Naive thymus-derived CD8-positive, alpha-beta T cell (primary cell): ENCODE measurements around the gene ANKZF1. TPM values are rescaled to one million over a fixed set of nuclear protein-coding genes. Genes with fewer than 3 reads are reported as not detected.

ENCODE experiments used
- polyA plus RNA-seq, 3 donors: library from polyadenylated mRNA; unstranded; fragments of 300-500 nt; fragmentation: Illumina TruSeq; gene quantifications; one replicate each; pipeline ENCODE4 v1.2.3, GENCODE V29; 2021
- total RNA-seq, 8 experiments: library from RNA in 2 of 8; stranded (reverse) in 2 of 8; gene quantifications; one replicate each; pipeline ENCODE4 v1.2.3 and lab custom pipeline; 2021 to 2026

ANKZF1 gene
- total and polyA plus RNA-seq, 5 experiments from 2014 or later, result 23.8 to 278 (median 46.2) TPM

Other genes with a start within 250 kb of the ANKZF1 start
- not detected for gene FEV, start 244.6 kb upstream of the ANKZF1 start, total RNA-seq
- not detected for gene FEV, start 244.6 kb upstream of the ANKZF1 start, polyA plus RNA-seq
- not detected for gene CRYBA2, start 236.4 kb upstream of the ANKZF1 start, total RNA-seq
- not detected for gene CRYBA2, start 236.4 kb upstream of the ANKZF1 start, polyA plus RNA-seq
- not detected for gene CFAP65, start 188.3 kb upstream of the ANKZF1 start, total RNA-seq
- gene CFAP65, start 188.3 kb upstream of the ANKZF1 start, polyA plus RNA-seq, result under 1 TPM in 1 of 3 donors, not detected in 2; 0.23 TPM
- gene IHH, start 168.9 kb upstream of the ANKZF1 start, total RNA-seq, result not detected
- not detected for gene IHH, start 168.9 kb upstream of the ANKZF1 start, polyA plus RNA-seq
- 10 to 100 TPM; 17.0 to 20.1 TPM for gene NHEJ1, start 69.0 kb upstream of the ANKZF1 start, total RNA-seq
- gene NHEJ1, start 69.0 kb upstream of the ANKZF1 start, polyA plus RNA-seq, result 10 to 100 TPM; 16.6 to 29.1 (median 23.0) TPM
- 1 to 10 TPM; 2.7 to 3.3 TPM for gene SLC23A3, start 59.8 kb upstream of the ANKZF1 start, total RNA-seq
- not detected for gene SLC23A3, start 59.8 kb upstream of the ANKZF1 start, polyA plus RNA-seq
- 10 to 100 TPM; 59.1 to 64.1 TPM for gene CNPPD1, start 52.9 kb upstream of the ANKZF1 start, total RNA-seq
- 10 to 100 TPM; 45.8 to 59.8 (median 50.4) TPM for gene CNPPD1, start 52.9 kb upstream of the ANKZF1 start, polyA plus RNA-seq
- gene RETREG2, start 51.5 kb upstream of the ANKZF1 start, total RNA-seq, result 100 to 1,000 TPM; 110 to 113 TPM
- 10 to 100 TPM; 52.0 to 64.3 (median 57.6) TPM for gene RETREG2, start 51.5 kb upstream of the ANKZF1 start, polyA plus RNA-seq
- 10 to 100 TPM; 69.6 to 81.9 TPM for gene ZFAND2B, start 23.0 kb upstream of the ANKZF1 start, total RNA-seq
- 10 to 100 TPM; 78.1 to 85.1 (median 78.1) TPM for gene ZFAND2B, start 23.0 kb upstream of the ANKZF1 start, polyA plus RNA-seq
- 10 to 100 TPM; 12.3 to 12.9 TPM for gene ABCB6, start 10.8 kb upstream of the ANKZF1 start, total RNA-seq
- 1 to 10 TPM; 1.6 to 4.9 (median 1.8) TPM for gene ABCB6, start 10.8 kb upstream of the ANKZF1 start, polyA plus RNA-seq
- gene ATG9A, start 170 bp upstream of the ANKZF1 start, total RNA-seq, result 10 to 100 TPM; 52.6 to 53.5 TPM
- 10 to 100 TPM; 17.7 to 27.9 (median 20.5) TPM for gene ATG9A, start 170 bp upstream of the ANKZF1 start, polyA plus RNA-seq
- gene GLB1L, start 15.6 kb downstream of the ANKZF1 start, total RNA-seq, result 1 to 10 TPM; 1.8 to 2.7 TPM
- 1 to 10 TPM in 2 of 3 donors, under 1 TPM in 1; 0.62 to 1.8 (median 1.7) TPM for gene GLB1L, start 15.6 kb downstream of the ANKZF1 start, polyA plus RNA-seq
- 10 to 100 TPM; 22.4 to 22.6 TPM for gene STK16, start 15.7 kb downstream of the ANKZF1 start, total RNA-seq
- 10 to 100 TPM; 21.6 to 25.8 (median 23.7) TPM for gene STK16, start 15.7 kb downstream of the ANKZF1 start, polyA plus RNA-seq
- gene TUBA4B, start 23.4 kb downstream of the ANKZF1 start, total RNA-seq, result not detected
- gene TUBA4B, start 23.4 kb downstream of the ANKZF1 start, polyA plus RNA-seq, result not detected
- gene TUBA4A, start 24.1 kb downstream of the ANKZF1 start, total RNA-seq, result 100 to 1,000 TPM; 143 to 144 TPM
- 100 to 1,000 TPM; 107 to 275 (median 122) TPM for gene TUBA4A, start 24.1 kb downstream of the ANKZF1 start, polyA plus RNA-seq
- gene DNAJB2, start 49.6 kb downstream of the ANKZF1 start, total RNA-seq, result 100 to 1,000 TPM; 102 to 105 TPM
- 1 to 10 TPM; 5.0 to 6.6 (median 5.9) TPM for gene DNAJB2, start 49.6 kb downstream of the ANKZF1 start, polyA plus RNA-seq
- not detected for gene PTPRN, start 79.6 kb downstream of the ANKZF1 start, total RNA-seq
- under 1 TPM in 2 of 3 donors, not detected in 1; 0.27 to 0.31 TPM for gene PTPRN, start 79.6 kb downstream of the ANKZF1 start, polyA plus RNA-seq
- gene RESP18, start 102.9 kb downstream of the ANKZF1 start, total RNA-seq, result not detected
- gene RESP18, start 102.9 kb downstream of the ANKZF1 start, polyA plus RNA-seq, result not detected
- 10 to 100 TPM; 81.9 to 89.1 TPM for gene DNPEP, start 158.1 kb downstream of the ANKZF1 start, total RNA-seq
- gene DNPEP, start 158.1 kb downstream of the ANKZF1 start, polyA plus RNA-seq, result 10 to 100 TPM; 51.2 to 62.6 (median 53.1) TPM
- not detected for gene DES, start 188.6 kb downstream of the ANKZF1 start, total RNA-seq
- not detected for gene DES, start 188.6 kb downstream of the ANKZF1 start, polyA plus RNA-seq
- 10 to 100 TPM; 20.3 to 22.5 TPM for gene SPEG, start 205.0 kb downstream of the ANKZF1 start, total RNA-seq
- 1 to 10 TPM; 1.6 to 3.0 (median 2.7) TPM for gene SPEG, start 205.0 kb downstream of the ANKZF1 start, polyA plus RNA-seq